HG03521 (cell line): Measurements from ENCODE around the gene TCEAL1.
A peak's percentile ranks its signal among the peaks of the same experiment; 100 is the strongest.
"Not testable (repeated sequence)": the region's sequence is repeated elsewhere in the genome, so short reads cannot be mapped to it uniquely, and the experiment has no call there.

ENCODE experiments used
- ATAC-seq: cut with Tn5 transposase; IDR thresholded peaks from one replicate; pipeline ENCODE4 v1.9.1; 2021; ENCODE audit warnings: mild to moderate bottlenecking, moderate library complexity; ENCODE audit not compliant: unreplicated experiment

TCEAL1 gene, protein sequence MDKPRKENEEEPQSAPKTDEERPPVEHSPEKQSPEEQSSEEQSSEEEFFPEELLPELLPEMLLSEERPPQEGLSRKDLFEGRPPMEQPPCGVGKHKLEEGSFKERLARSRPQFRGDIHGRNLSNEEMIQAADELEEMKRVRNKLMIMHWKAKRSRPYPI

DNA sequence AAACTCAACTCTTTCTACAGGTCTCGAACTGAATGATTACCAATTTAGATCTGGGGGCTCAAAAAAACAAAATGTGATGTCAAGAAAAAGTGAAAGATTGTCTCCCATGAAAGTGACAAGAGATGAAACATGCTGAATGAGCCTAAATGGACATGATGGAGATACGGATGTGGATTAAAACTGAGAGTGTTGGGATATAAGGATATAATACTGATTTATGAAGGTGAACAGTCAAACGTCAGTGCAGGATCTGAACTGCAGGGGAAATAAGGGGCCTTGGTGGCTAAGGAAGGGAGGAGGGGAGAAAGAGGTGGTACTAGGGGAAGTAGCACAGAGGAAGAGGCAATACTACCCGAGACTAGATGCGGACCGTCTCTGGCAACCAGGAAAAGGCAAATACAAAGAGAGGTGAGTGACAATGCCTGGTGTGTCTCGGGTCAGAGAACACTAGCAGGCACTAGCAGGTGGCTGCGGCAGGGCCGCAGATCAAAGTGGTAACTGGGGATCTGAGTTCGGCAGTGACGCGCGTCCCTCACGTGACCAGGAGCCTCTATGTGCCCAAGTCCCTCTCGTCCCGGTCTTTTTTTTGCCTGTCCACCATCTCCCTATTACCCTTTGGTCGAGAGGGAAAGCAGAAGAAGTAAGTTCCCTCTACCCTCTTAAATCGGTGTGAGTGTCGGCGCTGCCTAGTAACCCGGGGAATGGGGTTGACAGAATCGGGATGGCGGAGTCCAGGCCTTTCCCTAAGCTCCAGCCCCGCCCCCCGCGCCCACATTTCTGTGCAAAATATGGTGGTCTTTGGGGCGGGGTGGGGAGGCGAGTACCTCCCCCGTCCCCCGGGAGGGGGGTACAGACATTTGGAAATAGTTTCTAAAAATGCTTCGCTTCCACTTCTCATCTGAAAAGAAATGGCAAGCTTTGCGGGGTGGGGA lies at the start of gene TCEAL1:
Gene TCEAL1 (plus strand): TSS at position 590 of the 932 bp plus-strand sequence. CDS start 942 bp downstream, outside the sequence.
- peak; percentile 58 for ATAC-seq

DNA sequence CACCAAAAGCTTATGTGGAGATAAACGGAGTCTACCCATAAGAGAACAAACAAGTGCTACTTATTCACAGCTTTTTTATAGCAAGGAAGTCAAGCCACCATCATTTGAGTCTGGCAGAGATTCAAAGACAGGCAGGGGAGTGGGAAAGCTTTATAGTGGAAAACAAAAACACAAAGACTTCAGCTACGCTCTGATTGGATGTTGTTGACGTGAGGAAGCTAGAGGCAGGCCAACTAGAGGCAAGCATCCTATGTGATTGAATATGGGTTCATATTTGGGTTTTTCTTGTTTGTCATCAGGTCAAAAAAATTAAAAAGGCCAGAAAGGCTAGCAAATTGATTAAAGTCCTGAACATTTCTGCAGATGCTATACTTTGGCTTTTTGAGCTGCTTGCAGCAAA lies 44.2 kb upstream of the TCEAL1 start:
- ATAC-seq, result no peak

DNA sequence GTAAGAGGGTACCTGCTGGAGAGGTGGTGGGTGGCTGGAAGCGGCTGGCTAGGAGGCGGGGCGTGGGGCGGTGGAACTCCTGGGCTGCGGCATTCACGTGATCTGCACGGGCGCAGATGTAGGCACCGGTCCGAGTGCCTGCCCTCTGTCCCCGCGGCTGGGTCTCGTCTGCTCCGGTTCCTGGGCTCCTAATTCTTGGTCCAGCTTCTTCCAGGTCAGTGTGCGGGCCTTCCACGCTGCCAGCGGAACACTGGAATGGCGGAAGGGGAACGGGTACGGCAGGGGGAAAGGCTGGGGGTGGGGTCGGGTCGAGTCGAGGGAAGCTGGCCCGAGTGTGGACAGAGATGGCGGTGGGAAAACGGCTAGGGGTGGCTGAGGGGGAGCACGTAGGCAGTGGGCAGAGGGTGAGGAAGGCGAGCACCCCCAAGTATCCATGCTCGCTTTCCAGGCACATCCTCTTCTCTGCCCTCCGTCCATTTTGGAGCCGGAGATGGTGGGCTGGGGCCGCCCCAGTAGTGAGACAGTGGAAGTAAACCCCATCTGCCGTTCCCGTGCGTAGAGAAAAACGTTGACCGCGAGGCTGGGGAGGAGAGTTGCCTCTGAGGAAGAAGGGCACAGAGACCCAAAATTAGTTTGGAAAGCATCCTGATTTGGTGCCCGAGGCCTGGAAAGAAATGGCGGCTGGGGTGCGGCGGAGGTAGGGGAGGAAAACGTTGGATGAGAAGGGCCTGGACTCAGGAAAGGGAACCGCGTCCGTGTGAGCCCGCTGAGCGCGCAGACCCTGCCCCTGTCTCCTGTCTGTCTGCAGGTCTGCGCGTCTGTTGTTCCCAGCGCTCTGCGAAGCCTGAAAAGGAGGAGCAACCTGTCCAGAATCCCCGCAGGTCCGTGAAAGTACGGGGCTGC lies 43.1 kb upstream of the TCEAL1 start, which contains the start of gene TCEAL4:
Gene TCEAL4 (plus strand): TSS at position 105 of the 903 bp plus-strand sequence. CDS start 1,161 bp downstream, outside the sequence.
- ATAC-seq, result peak; percentile 85

DNA sequence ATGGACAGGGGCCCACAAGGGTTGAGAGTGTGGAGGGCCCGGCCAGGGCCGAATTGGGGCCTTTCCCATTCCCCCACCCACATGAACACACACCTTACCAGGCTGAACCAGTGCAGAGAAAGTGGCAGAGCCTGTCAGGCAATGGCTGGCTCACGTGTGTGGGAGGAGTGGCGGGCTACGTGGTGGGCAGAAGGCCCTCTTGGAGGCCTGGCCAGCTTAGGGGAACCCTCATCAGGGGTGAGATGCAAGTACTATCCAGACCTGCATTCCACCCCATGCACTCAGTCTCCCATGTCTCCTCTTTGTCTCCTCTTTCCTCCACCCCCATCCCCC lies 42.5 kb upstream of the TCEAL1 start:
- ATAC-seq, result no peak

DNA sequence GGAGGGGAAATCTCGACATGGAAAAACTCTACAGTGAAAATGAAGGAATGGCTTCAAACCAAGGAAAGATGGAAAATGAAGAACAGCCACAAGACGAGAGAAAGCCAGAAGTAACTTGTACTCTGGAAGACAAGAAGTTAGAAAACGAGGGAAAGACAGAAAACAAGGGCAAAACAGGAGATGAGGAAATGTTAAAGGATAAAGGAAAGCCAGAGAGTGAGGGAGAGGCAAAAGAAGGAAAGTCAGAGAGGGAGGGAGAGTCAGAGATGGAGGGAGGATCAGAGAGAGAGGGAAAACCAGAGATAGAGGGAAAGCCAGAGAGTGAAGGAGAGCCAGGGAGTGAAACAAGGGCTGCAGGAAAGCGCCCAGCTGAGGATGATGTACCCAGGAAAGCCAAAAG lies 42.1 kb upstream of the TCEAL1 start:
- no peak for ATAC-seq

DNA sequence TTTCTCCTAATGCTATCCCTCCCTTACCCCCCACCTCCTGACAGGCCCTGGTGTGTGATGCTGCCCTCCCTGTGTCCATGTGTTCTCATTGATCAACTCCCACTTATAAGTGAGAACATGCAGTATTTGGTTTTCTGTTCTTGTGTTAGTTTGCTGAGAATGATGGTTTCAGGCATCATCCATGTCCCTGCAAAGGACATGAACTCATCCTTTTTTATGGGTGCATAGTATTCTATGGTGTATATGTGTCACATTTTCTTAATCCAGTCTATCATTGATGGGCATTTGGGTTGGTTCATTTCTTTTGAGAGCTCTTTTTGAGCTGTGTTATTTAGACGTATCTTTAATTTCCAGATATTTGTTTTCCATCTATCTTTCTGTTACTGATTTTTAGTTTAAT lies 36.5 kb upstream of the TCEAL1 start:
- ATAC-seq, result not testable (repeated sequence)

DNA sequence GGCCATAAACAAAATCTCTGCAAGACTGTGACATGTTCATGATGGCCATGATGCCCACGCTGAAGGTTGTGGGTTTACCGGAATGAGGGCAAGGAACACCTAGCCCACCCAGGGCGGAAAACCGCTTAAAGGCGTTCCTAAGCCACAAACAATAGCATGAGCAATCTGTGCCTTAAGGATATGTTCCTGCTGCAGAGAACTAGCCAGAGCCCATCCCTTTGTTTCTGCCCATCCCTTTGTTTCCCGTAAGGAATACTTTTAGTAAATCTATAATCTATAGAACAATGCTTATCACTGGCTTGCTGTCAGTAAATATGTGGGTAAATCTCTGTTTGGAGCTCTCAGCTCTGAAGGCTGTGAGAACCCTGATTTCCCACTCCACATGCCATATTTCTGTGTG lies 33.6 kb upstream of the TCEAL1 start:
- not testable (repeated sequence) for ATAC-seq

DNA sequence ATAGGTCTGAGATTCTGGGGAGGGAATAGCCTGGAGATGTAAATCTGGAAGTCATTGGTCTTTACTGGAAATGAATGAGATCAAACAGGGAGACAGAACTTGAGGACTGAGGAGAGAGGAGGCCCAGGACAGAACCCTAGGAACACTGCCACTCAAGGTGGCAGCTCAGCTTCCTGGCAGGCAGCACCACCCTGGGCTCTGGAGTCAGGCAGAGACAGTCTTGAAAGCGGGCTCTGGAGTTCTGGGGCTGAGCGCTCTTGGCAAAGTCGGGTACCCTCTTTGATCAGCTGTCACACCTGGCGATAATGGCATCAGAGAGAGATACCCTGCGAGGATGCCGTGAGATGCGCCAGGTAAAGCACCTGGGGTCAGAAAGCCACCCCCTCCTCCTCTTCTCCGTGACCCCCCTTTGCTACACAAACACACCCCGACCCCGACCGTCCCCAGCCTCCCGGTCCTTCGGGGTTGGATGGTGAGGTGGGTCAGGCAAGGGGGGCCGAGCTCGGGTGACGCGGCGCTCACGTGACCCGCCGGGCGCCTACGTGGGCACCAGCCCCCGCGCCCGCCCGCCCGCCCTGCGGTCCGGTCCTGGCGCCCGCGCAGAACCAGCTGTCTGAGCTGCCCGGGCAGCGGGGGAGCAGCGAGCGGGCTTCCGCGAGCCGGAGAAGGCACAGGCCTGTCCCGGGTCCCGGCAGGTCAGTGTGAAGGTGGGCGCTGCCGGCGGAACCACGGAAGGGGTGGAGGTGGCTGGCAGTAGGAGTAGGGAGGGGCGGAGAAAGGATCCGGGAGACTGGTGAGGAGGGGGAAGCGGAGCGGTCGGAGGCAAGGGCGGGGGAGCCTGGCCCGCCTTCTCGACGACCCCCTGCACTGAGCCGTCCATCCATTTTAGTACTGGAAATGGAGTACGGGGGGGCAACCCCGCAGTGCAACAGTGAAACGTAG lies 21.1 kb upstream of the TCEAL1 start, which contains the start of gene TCEAL3:
Gene TCEAL3 (plus strand): TSS at position 600 of the 942 bp plus-strand sequence. CDS start 1,102 bp downstream, outside the sequence.
- peak; percentile 49 for ATAC-seq

DNA sequence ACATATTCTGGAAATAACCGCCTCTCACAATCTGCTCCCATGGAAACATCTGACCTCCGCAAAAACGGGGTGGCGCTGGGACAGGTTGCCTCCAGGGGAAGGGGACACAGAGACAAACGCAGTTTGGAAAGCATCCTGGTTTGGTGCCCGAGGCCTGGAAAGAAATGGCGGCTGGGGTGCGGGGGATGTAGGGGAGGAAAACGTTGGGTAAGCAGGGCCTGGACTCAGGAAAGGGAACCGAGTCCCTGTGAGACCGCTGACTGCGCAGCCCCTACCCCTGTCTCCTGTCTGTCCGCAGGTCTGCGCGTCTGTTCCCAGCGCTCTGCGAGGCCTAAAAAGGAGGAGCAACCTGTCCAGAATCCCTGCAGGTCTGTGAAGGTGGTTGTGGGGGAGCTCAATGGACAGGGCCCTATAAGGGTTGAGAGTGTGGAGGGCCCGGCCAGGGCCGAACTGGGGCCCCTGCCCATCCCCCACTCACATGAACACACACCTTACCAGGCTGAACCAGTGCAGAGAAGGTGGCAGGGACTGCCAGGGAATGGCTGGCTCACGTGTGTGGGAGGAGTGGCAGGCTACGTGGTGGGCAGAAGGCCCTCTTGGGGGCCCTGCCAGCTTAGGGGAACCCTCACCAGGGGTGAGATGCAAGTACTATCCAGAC lies 20.3 kb upstream of the TCEAL1 start:
- peak; percentile 32 for ATAC-seq

DNA sequence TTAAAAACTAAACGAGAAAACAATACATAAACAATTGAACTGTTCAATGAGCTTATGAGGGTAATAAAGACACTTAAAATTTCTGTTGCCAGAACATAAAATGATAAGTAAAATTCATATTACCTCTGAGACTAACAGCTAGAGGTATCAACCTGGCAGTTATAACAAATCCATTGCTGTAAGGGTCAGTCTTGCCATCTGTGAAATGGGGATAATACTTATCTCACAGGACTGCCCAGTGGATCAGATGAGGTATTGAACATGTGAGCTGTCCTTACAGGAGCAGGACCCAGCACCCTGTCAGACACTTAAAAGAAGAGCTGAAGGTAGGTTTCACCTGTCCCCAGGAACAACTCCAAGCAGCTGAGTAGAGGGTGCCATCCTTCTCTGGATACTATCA lies 18.5 kb upstream of the TCEAL1 start:
- no peak for ATAC-seq

DNA sequence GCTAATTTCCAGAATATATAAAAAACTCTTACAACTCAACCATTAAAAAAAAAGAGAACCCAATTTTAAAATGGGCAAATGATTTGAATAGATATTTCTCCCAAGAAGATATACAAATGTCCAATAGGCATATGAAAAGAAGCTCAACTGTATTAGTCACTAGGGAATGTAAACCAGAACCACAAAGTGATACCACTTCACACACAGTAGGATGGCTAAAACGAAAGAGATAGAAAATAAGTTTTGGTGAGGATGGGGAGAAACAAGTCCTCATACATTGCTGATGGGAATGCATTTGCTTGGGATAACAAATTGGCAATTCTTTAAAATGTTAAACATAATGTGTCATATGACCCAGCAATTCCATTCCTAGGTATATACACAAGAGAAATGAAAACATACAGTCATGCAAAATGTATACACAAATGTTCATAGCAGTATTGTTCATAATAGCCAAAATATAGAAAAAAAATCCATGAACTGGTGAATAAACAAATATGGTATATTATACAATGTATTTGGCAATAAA lies 15.3 kb upstream of the TCEAL1 start:
- ATAC-seq, result no peak

DNA sequence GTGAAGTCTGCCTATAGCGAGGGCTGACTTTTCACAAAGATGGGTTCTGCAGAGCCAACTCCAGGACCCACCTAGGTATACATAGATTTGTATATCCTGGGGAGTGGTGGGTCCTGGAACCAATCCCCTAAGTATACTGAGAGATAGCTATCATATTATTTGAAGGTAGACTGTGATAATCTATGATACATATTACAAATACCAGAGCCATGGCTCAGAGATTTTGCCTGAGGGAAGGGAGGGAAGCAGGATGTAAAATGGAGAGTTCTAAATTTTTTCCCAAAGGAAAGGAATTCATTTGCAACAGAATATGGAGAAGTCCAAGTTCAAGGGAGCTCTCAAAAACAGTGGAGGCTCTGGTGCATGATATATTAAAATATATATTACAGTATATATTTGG lies 13.8 kb upstream of the TCEAL1 start:
- no peak for ATAC-seq

DNA sequence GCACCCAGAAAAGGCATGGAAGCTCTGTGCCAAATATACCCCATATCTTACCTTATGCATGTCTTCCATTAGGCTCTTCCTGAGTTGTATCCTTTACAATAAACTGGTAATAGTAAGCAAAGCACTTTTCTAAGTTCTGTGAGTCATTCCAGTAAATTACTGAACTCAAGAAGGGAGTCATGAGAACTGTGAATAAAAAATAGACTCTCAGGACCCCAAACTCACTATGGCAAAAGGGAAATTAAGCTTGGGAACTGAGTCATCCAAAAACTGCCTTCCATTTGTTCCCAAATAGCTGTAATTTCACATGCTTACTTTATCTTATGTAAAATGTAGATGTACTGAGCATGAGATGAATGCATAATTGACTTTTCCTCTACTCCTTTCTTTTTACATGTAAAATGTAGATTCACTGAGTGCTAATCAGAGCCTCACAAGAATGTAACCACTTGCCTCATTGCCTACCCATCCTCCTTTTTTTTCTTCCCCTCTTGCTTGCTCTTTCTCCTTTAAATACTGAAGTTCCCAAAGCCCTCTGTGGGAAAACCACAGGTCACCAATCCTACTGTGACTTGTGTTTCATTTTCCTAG lies 12.9 kb upstream of the TCEAL1 start:
- no peak for ATAC-seq

DNA sequence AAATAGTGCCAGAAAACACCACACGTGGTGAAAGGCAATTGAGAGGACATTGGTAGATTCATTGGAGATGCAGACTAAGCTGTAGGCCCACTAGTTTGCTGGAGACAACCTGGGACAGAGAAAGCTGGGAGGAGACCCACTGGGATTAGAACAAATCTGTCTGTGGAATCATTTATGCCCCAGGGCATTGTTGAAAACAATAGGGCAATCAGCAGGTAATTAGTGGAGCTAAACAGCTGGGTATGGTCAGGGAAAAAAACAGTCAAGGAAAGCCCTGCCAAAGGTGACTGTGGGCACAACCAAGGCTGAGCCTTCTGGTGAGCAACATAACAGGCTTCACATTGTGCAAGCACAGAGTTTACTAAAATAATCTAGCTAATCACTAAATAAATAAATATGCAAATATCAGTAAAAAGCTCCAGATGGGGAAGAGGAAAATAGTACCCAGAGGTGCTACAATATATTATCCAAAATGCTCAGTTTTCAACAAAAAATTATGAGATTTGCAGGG lies 12.0 kb upstream of the TCEAL1 start:
- no peak for ATAC-seq

DNA sequence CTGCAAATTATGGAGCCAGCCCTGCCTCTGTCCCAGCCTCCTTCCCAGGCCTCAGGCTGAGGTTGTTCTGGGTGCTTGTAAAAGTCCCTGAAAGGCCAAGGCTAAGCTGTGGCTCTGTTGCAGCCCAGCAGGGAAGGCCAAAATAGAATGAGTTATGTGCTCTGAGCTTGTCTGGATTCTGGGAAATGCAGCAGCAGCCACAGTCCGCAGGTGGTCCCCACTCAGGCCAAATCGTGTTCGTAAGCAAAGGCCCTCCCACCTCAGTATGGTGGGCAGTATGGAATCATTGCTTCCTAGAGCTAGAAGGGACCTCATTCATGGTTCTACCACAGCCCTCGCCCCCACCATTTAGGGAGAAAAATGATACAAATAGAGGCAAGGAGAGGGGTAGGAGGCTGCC lies 4.7 kb upstream of the TCEAL1 start:
- ATAC-seq, result no peak

DNA sequence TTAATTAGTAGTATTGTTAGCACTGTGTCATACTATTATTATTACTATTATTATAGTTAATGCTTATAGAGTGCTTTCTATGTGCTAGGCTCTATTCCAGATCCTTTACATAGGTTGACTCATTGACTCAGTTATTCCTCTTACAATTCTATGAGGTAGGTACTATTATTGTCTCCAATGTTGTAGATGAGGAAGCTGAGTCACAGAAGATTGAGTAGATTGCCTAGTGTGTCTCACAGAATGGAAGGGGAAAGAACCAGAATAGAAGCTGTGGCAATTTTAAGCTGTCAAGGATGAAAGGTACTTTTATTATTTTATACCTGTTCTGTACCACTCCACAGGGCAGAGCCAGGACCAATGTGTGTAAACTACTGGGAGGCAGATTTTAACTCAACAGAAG lies 1.9 kb upstream of the TCEAL1 start:
- no peak for ATAC-seq

DNA sequence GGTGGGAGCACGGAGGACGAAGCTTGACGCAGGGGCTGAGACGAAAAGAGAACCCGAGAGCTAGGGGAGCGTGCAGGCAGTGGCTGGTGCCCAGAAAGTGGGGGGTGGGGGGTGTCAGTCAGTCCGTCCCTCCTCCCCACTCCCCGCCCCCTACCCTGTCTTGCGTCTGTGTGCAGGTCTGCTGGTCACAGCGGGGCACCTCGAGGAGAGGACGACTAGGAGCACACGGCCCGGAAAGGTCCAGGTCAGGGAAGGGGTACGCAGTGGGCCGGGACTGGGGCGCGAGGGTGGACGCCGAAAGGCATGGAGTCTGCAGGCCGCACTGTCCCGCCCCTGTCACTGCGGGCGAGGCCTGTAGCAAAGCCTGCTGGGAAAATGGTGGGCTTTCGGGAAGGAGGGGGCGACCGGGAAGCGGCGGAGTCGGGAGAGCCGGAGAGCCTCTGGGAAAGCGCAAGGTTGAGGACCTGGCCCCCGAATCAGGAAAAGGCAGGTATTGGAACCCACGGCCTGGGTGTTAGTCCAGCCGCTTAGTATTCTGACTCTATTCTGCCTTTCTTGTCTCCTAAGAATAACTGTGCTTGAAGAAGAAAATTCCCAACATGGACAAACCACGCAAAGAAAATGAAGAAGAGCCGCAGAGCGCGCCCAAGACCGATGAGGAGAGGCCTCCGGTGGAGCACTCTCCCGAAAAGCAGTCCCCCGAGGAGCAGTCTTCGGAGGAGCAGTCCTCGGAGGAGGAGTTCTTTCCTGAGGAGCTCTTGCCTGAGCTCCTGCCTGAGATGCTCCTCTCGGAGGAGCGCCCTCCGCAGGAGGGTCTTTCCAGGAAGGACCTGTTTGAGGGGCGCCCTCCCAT lies 769 bp downstream of the TCEAL1 start:
- ATAC-seq, result peak; percentile 37

DNA sequence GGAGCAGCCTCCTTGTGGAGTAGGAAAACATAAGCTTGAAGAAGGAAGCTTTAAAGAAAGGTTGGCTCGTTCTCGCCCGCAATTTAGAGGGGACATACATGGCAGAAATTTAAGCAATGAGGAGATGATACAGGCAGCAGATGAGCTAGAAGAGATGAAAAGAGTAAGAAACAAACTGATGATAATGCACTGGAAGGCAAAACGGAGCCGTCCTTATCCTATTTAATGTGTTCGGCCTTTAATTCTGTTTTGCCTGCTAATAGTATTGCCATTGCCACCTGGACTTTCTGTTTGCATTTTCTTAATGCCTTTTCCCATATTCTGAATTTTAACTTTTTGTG lies 1.4 kb downstream of the TCEAL1 start:
- no peak for ATAC-seq
